ENCODE results near the gene UPB1.
"Not testable (repeated sequence)": the region's sequence is repeated elsewhere in the genome, so short reads cannot be mapped to it uniquely, and the experiment has no call there.

The UPB1 gene

GRCh38 chr22:24541681-24542515 lies 46.8 kb downstream of the UPB1 start:
- H3K4me1 Mint-ChIP-seq, result no peaks in the 10 kb centered on the region
- CTCF ChIA-PET, result no interaction called here
- no peak for DNase-seq
- H3K27ac Mint-ChIP-seq, result no peak overlapping the region
- H3K9me3 Mint-ChIP-seq, result no peaks in the 10 kb centered on the region
- H3K36me3 Mint-ChIP-seq, result peaks cover 37% of the 10 kb centered on the region
- no peak overlapping the region for H3K4me3 Mint-ChIP-seq
- H3K27me3 Mint-ChIP-seq, result no peaks in the 10 kb centered on the region

- Mint-ChIP-seq H3K4me3 (no peak overlapping the region), H3K27ac (no peak overlapping the region), H3K27me3 (no peaks in the 10 kb centered on the region), H3K4me1 (no peaks in the 10 kb centered on the region), H3K9me3 (no peaks in the 10 kb centered on the region), H3K36me3 (peaks cover 43% of the 10 kb centered on the region)
- CTCF ChIA-PET, result no interaction called here
- no peak for DNase-seq
Measured at GRCh38 chr22:24542641-24543040, 47.5 kb downstream of the UPB1 start.

DNA sequence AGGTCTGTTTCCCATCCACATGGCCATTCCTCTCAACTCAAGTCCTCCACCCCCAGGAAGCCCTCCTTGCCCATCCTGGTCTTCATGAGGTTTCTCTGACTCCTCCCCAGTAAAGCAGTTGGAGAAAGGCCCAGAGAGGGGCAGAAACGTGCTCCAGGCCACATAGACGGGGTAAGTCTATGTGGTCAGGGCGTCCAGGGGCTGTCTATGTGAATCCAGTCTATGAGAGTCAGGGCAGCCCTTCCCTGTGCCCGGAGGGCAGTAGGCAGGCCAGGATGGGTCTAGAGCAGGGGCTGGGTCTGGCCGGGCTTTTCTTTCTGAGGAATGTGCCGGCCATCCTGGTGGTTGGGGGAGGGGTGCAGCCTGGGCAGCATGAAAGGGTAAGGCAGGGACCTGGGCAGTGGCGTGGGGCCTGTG lies 48.1 kb downstream of the UPB1 start:
- peak overlapping the region; percentile 52 for H3K27ac Mint-ChIP-seq
- DNase-seq, result no peak
- CTCF ChIA-PET, result no interaction called here
- H3K4me3 Mint-ChIP-seq, result no peak overlapping the region
- no peaks in the 10 kb centered on the region for H3K9me3 Mint-ChIP-seq
- peaks cover 49% of the 10 kb centered on the region for H3K36me3 Mint-ChIP-seq
- no peaks in the 10 kb centered on the region for H3K27me3 Mint-ChIP-seq
- H3K4me1 Mint-ChIP-seq, result no peaks in the 10 kb centered on the region

- Mint-ChIP-seq H3K27me3 (no peaks in the 10 kb centered on the region), H3K36me3 (peaks cover 51% of the 10 kb centered on the region), H3K4me1 (no peaks in the 10 kb centered on the region), H3K9me3 (no peaks in the 10 kb centered on the region), H3K4me3 (no peak overlapping the region), H3K27ac (peak overlapping the region; percentile 52)
- CTCF ChIA-PET, result interaction anchor here (0.9 kb wide), 1 partner anchor 13 kb away, joined by 3 read pairs; no protein-coding TSS in a partner anchor
- DNase-seq, result no peak
Measured at GRCh38 chr22:24543679-24544243, 48.6 kb downstream of the UPB1 start.

GRCh38 chr22:24548812-24549211 lies 53.7 kb downstream of the UPB1 start:
- H3K4me1 Mint-ChIP-seq, result peaks cover 30% of the 10 kb centered on the region
- peaks cover 39% of the 10 kb centered on the region for H3K36me3 Mint-ChIP-seq
- no peaks in the 10 kb centered on the region for H3K9me3 Mint-ChIP-seq
- DNase-seq, result no peak
- H3K27ac Mint-ChIP-seq, result no peak overlapping the region
- no peaks in the 10 kb centered on the region for H3K27me3 Mint-ChIP-seq
- CTCF ChIA-PET, result interaction anchor here (0.6 kb wide), 1 partner anchor 184 kb away, joined by 3 read pairs; no protein-coding TSS in a partner anchor
- H3K4me3 Mint-ChIP-seq, result no peak overlapping the region

GRCh38 chr22:24550028-24550901 lies 55.1 kb downstream of the UPB1 start:
- H3K27ac Mint-ChIP-seq, result no peak overlapping the region
- H3K4me3 Mint-ChIP-seq, result no peak overlapping the region
- H3K36me3 Mint-ChIP-seq, result peaks cover 38% of the 10 kb centered on the region
- no peak for DNase-seq
- H3K4me1 Mint-ChIP-seq, result peaks cover 36% of the 10 kb centered on the region
- CTCF ChIA-PET, result no interaction called here
- no peaks in the 10 kb centered on the region for H3K9me3 Mint-ChIP-seq
- no peaks in the 10 kb centered on the region for H3K27me3 Mint-ChIP-seq

GRCh38 chr22:24550902-24551435 lies 55.8 kb downstream of the UPB1 start:
- H3K27ac Mint-ChIP-seq, result peak overlapping the region; percentile 21
- peaks cover 38% of the 10 kb centered on the region for H3K4me1 Mint-ChIP-seq
- peaks cover 41% of the 10 kb centered on the region for H3K36me3 Mint-ChIP-seq
- no peak overlapping the region for H3K4me3 Mint-ChIP-seq
- CTCF ChIA-PET, result no interaction called here
- H3K27me3 Mint-ChIP-seq, result no peaks in the 10 kb centered on the region
- no peaks in the 10 kb centered on the region for H3K9me3 Mint-ChIP-seq
- no peak for DNase-seq

DNA sequence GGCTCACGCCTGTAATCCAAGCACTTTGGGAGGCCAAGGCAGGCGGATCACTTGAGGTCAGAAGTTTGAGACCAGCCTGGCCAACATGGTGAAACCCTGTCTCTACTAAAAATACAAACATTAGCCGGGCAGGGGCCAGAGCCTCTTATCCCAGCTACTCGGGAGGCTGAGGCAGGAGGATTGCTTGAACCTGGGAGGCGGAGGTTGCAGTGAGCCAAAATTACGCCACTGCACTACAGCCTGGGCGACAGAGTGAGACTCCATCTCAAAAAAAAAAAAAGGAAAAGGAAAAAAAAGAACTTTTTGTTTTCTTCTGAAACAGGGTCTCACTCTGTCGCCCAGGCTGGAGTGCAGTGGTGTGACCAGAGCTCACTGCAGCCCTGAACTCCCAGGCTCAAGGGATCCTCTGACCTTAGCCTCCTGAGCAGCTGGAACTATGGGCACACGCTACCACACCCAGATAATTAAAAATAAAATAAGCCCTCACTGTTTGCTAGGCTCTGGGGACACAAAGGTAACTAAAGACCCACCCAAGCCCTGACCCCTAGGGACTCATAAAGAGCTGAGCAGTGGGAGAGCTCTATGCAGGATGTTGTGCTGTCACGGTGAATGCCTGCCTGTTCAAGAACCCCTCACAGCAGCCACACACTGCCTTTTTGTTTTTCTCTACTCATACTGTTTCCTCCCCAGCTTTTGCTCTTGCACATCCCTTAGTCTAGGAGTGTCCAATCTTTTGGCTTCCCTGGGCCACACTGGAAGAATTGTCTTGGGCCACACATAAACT lies 57.6 kb downstream of the UPB1 start:
- Mint-ChIP-seq H3K36me3 (peaks cover 33% of the 10 kb centered on the region), H3K4me3 (peak overlapping the region; percentile 96), H3K27ac (peak overlapping the region; percentile 29), H3K4me1 (peaks cover 54% of the 10 kb centered on the region)
- H3K9me3 Mint-ChIP-seq, H3K27me3 Mint-ChIP-seq, DNase-seq: not testable (repeated sequence)
- CTCF ChIA-PET, result interaction anchor here (1.6 kb wide), 1 partner anchor 27 kb away, joined by 4 read pairs; no protein-coding TSS in a partner anchor

DNA sequence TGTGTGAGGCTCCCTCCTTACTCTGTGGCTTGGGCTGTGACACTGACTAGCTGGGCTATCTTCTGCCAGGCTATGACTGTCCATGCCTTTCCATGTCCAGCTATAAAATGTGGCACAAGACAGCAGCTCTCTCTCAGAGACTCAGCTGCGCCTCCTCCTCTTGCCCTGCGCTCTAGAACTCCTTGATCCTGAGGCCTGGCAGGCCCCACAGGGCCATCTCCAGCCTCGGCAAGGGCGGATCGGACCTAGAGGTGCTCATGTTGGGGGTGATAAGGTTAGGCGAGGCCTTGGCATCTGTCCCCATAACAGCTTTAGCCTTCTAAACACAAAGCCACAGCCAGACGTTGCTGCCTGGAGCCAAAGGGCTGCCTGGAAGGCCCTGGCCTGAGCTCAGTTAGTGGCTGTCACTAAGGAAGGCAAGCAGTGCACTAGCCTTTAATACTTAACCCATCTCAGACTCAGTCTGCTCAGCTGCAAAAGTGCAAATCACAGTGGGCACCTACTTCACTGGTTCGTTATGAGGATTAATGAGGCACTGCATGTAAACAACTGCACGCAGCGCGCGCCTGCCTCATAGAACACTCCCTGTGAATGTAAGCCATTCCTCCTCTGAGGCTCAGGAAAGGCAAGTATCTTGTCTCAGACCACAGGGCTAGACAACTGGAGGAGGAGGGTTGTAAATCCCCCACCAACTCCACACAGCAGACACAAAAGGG lies 58.6 kb downstream of the UPB1 start:
- peaks cover 36% of the 10 kb centered on the region for H3K36me3 Mint-ChIP-seq
- peak overlapping the region; percentile 96 for H3K4me3 Mint-ChIP-seq
- H3K4me1 Mint-ChIP-seq, result peaks cover 65% of the 10 kb centered on the region
- CTCF ChIA-PET, result interaction anchor here (1.6 kb wide), 1 partner anchor 28 kb away, joined by 4 read pairs; no protein-coding TSS in a partner anchor
- no peaks in the 10 kb centered on the region for H3K9me3 Mint-ChIP-seq
- H3K27ac Mint-ChIP-seq, result peak overlapping the region; percentile 90
- DNase-seq, result no peak
- no peaks in the 10 kb centered on the region for H3K27me3 Mint-ChIP-seq

GRCh38 chr22:24554313-24555164 lies 59.4 kb downstream of the UPB1 start, which contains the start of gene GUCD1:
Gene GUCD1, minus strand, starts transcription at chr22:24555138. Its CDS starts 147 bp downstream, at chr22:24554991.
- peak; percentile 59 for DNase-seq
- CTCF ChIA-PET, result no interaction called here
- H3K4me1 Mint-ChIP-seq, result peaks cover 72% of the 10 kb centered on the region
- peak within 1 kb of the TSS; percentile 96 for H3K4me3 Mint-ChIP-seq
- H3K27me3 Mint-ChIP-seq, result no peaks in the 10 kb centered on the region
- peak within 1 kb of the TSS; percentile 99 for H3K27ac Mint-ChIP-seq
- H3K9me3 Mint-ChIP-seq, result no peaks in the 10 kb centered on the region
- H3K36me3 Mint-ChIP-seq, result peaks cover 42% of the 10 kb centered on the region

DNA sequence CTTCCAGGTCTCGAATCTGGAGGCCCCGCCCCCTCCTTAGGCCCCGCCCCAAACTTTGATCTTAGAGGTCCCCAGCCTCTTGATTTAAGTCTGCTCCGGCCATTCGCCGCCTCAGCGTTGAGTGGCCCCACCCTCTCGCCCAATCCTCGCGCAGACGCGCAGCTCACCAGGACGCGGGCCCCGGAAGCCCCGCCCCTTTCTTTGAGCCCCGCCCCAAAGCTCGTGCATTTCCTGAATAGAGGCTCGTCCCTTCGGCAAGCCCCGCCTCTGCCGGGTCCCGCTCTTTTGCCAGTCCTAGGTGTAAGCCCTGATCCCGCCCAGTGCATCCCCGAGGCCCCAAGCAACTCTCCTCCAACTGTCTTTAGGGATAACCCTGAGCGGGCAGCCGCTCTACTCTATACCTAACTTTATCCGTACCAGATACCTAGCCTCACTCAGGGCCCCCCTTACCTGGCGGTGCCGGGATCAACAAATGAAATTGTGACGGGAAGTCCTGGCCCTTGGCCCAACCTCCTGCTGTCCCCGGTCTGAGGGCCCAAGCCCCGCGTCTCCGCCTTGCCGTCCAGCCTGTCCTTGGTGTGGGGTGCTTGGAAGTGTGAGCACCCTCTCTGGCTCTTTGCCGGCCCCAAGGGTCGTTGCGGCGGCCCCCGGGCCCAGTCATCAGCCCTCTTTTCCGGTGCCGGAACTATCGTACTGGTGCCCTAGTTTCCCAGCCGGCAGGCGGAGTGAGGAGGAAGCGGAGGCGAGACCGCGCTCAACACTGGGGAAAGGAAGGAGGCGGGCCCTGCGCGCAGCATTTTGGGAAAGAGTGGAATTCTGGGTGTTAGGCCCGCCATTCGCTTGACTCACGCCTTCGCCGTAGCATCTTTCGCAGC lies 60.3 kb downstream of the UPB1 start, which contains the start of gene SNRPD3:
TSS of gene SNRPD3 (plus strand) at position 835 of the 875 bp plus-strand sequence. CDS start 1,676 bp downstream, outside the sequence.
- Mint-ChIP-seq H3K9me3 (no peaks in the 10 kb centered on the region), H3K27me3 (no peaks in the 10 kb centered on the region), H3K36me3 (peaks cover 42% of the 10 kb centered on the region), H3K27ac (peak within 1 kb of the TSS; percentile 99), H3K4me1 (peaks cover 70% of the 10 kb centered on the region), H3K4me3 (peak within 1 kb of the TSS; percentile 96)
- CTCF ChIA-PET, result no interaction called here
- DNase-seq, result peak; percentile 100

All from activated naive CD4-positive, alpha-beta T cell treated with anti-CD3 and anti-CD28 coated beads, Interleukin-2, amount 10 ng/mL, durations not matched to agents 7 days and 5 days (primary cell).